ENCODE data around the gene SARDH. TPM values are rescaled to one million over a fixed set of nuclear protein-coding genes. Genes with fewer than 3 reads are reported as not detected.

SARDH gene
- total RNA-seq, 4 donors from 2014 or later: 2.9 to 16.4 (median 5.9) TPM

- TF ChIP-seq EP300 (IDR thresholded peaks at IDR 0.05): no peak
- no peak for TF ChIP-seq CTCF (IDR thresholded peaks at IDR 0.05)
- TF ChIP-seq POLR2A (IDR thresholded peaks at IDR 0.05): no peak
- H3K9me3 ChIP-seq: no peaks in the 10 kb centered on the region
- peak overlapping the region in 1 of 4 donors; percentile 68 for H3K27ac ChIP-seq
- peaks cover 0 to 4% (median 0%) of the 10 kb centered on the region in 3 donors for H3K36me3 ChIP-seq
- H3K4me1 ChIP-seq: peaks cover 0 to 29% (median 15%) of the 10 kb centered on the region in 4 donors
- WGBS, 2 donors: 92 to 96% methylated on average over 14 to 15 of the region's 20 CpGs
- no peak overlapping the region for H3K4me3 ChIP-seq
- H3K27me3 ChIP-seq: no peaks in the 10 kb centered on the region
- DNase-seq (ENCODE audit: low spot score in 2 of 2): no peak
These were observed 20.8 kb downstream of the SARDH start for GRCh38 chr9:133717113-133718031.

- no peak for TF ChIP-seq CTCF (IDR thresholded peaks at IDR 0.05)
- TF ChIP-seq POLR2A (IDR thresholded peaks at IDR 0.05): no peak
- no peak for TF ChIP-seq EP300 (IDR thresholded peaks at IDR 0.05)
- H3K27me3 ChIP-seq: no peaks in the 10 kb centered on the region
- no peak overlapping the region for H3K4me3 ChIP-seq
- H3K27ac ChIP-seq: peak overlapping the region in 3 of 4 donors; percentile 40 to 68 (median 57)
- H3K4me1 ChIP-seq: peaks cover 0 to 29% (median 15%) of the 10 kb centered on the region in 4 donors
- H3K9me3 ChIP-seq: no peaks in the 10 kb centered on the region
- peaks cover 0 to 9% (median 0%) of the 10 kb centered on the region in 3 donors for H3K36me3 ChIP-seq
- no peak for DNase-seq (ENCODE audit: low spot score in 2 of 2)
- WGBS, 2 donors: 73 to 83% methylated on average over 1 to 7 of the region's 8 CpGs
These were observed 21.5 kb downstream of the SARDH start for GRCh38 chr9:133716564-133717112.

- TF ChIP-seq CTCF (IDR thresholded peaks at IDR 0.05): peak; percentile 18 to 58 (median 37)
- TF ChIP-seq POLR2A (IDR thresholded peaks at IDR 0.05): no peak
- TF ChIP-seq EP300 (IDR thresholded peaks at IDR 0.05): no peak
- Histone ChIP-seq H3K4me1 (peaks cover 0 to 29% (median 15%) of the 10 kb centered on the region in 4 donors), H3K9me3 (no peaks in the 10 kb centered on the region), H3K27ac (peak overlapping the region in 3 of 4 donors; percentile 40 to 68 (median 57)), H3K4me3 (no peak overlapping the region), H3K36me3 (peaks cover 0 to 12% (median 0%) of the 10 kb centered on the region in 3 donors), H3K27me3 (no peaks in the 10 kb centered on the region)
- 43% methylated on average over 15 to 17 of the region's 21 CpGs for WGBS, 2 donors
- no peak for DNase-seq (ENCODE audit: low spot score in 2 of 2)
These were observed 22.1 kb downstream of the SARDH start for GRCh38 chr9:133715866-133716563.

- Histone ChIP-seq H3K4me1 (peaks cover 0 to 29% (median 15%) of the 10 kb centered on the region in 4 donors), H3K27ac (peak overlapping the region in 2 of 4 donors; percentile 57 to 68), H3K9me3 (no peaks in the 10 kb centered on the region), H3K27me3 (no peaks in the 10 kb centered on the region), H3K36me3 (peaks cover 0 to 13% (median 0%) of the 10 kb centered on the region in 3 donors), H3K4me3 (no peak overlapping the region)
- no peak for DNase-seq (ENCODE audit: low spot score in 2 of 2)
- TF ChIP-seq POLR2A (IDR thresholded peaks at IDR 0.05): no peak
- no peak for TF ChIP-seq CTCF (IDR thresholded peaks at IDR 0.05)
- no peak for TF ChIP-seq EP300 (IDR thresholded peaks at IDR 0.05)
- WGBS, 2 donors: 43 to 50% methylated on average over 21 to 23 of the region's 23 CpGs
These were observed 22.8 kb downstream of the SARDH start for GRCh38 chr9:133715295-133715865.

All from tibial nerve (tissue), 4 donors.